ENCODE measurements around the gene APOBEC3F.
A peak's percentile ranks its signal among the peaks of the same experiment; 100 is the strongest.
"Not testable (repeated sequence)": the region's sequence is repeated elsewhere in the genome, so short reads cannot be mapped to it uniquely, and the experiment has no call there.

The APOBEC3F gene

DNA sequence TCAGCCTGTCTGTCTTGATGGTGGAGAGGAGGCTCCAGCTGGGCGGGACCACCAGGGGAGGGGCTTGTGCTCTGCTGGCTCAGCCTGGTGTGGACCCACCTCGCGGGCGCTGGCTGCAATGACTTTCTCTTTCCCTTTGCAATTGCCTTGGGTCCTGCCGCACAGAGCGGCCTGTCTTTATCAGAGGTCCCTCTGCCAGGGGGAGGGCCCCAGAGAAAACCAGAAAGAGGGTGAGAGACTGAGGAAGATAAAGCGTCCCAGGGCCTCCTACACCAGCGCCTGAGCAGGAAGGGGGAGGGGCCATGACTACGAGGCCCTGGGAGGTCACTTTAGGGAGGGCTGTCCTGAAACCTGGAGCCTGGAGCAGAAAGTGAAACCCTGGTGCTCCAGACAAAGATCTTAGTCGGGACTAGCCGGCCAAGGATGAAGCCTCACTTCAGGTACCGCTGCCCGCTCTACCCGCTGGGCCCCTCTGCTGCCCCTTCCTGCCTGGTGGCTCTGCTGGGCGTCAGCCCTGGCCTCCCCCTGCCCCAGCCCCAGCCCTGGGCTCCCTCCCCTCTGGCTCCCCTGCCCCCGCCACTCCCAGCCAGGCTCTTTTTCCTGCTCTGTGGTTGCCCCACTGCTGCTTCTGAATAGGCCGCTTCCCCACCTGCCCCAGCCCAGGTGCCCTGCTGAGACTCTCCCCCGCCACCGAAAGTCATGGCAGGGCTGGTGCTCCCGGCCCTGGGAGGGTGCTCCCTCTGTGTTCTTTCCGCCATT lies at the start of gene APOBEC3F:
TSS of gene APOBEC3F (plus strand) at position 327 of the 759 bp plus-strand sequence. CDS start at position 424, 97 bp downstream.
- FAIRE-seq = not testable (repeated sequence)

- FAIRE-seq = not testable (repeated sequence)
These were observed 47.7 kb upstream of the APOBEC3F start for GRCh38 chr22:38992871-38993371.

- FAIRE-seq = no peak
These were observed 44.6 kb upstream of the APOBEC3F start for GRCh38 chr22:38996105-38996504.

- no peak for FAIRE-seq
These were observed 43.1 kb upstream of the APOBEC3F start for GRCh38 chr22:38997518-38997917.

DNA sequence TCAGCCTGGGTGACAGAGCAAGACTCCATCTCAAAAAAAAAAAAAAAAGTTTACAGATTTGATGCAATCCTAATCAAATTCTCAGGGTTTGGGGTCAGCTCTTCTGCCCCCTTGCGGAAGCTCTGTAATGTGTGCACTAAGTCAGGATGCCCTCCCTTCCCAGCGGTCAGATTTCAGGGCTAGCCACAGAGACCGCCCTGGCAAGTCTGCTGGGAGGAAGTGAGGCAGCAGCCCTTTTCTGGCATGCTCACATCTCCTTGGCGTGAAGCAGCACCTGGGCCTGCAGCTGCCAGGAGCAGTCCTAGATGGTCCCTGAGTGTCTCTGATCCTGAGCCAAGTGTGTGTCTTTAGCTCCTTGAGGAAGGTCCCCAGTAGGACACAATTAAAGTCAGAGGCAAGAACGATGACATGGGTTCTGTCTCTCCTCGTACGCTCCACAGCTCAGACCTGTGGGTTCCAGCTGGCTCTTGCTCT lies 37.5 kb upstream of the APOBEC3F start:
- peak; percentile 31 for FAIRE-seq

- no peak for FAIRE-seq
These were observed 33.5 kb upstream of the APOBEC3F start for GRCh38 chr22:39007177-39007576.

DNA sequence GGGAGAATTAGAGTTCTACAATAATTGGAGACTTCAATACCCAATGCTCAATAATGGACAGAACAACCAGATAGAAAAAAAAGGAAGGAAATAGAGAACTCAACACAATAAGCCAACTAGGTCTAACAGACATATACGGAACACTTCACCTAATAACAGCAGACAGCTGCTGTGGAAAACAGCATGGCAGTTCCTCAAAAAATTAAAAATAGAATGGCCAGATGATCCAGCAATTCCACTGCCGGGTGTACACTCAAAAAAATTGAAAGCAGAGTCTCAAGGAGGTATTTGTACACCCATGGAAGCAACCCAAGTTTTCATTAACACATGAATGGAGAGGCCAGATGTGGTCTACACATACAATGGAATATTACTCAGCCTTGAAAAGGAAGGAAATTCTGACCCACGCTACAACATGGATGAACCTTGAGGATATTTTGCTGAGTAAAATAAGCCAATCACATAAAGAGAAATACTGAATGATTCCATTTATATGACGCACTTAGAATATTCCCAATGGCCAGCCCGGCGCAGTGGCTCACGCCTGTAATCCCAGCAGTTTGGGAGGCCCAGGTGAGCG lies 32.3 kb upstream of the APOBEC3F start:
- FAIRE-seq = not testable (repeated sequence)

- no peak for FAIRE-seq
These were observed 29.7 kb upstream of the APOBEC3F start for GRCh38 chr22:39010946-39011345.

DNA sequence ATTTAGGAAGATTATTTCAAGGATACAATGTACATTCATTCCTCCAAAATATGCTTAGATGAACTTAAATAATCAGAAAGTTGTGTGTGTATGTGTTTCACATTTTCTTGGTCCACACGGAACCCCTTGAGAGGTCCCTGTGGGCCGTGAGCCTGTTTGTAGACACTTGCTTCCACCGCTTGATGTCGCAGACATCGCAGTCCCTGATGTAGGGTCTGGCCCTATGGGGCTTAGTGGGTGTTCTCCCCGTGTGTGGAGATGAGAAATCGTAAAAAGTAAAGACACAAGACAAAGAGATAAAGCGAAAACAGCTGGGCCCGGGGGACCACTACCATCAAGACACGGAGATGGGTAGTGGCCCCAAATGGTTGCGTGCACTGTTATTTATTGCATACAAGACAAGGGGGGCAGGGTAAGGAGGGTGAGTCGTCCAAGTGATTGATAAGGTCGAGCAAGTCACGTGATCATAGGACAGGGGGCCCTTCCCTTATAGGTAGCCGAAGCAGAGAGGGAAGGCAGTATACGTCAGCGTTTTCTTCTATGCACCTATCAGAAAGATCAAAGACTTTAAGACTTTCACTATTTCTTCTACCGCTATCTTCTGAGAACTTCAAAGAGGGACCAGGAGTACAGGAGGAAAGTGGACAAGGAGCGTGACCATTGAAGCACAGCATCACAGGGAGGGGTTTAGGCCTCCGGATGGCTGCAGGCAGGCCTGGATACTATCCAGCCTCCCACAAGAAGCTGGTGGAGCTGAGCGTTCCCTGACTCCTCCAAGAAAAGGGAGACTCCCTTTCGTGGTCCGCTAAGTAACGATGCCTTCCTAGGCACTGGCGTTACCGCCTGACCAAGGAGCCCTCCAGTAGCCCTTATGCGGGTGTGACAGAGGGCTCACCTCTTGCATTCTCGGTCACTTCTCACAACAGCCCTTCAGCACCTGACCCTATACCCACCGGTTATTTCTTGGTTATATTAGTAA lies 27.8 kb upstream of the APOBEC3F start:
- FAIRE-seq = no peak

DNA sequence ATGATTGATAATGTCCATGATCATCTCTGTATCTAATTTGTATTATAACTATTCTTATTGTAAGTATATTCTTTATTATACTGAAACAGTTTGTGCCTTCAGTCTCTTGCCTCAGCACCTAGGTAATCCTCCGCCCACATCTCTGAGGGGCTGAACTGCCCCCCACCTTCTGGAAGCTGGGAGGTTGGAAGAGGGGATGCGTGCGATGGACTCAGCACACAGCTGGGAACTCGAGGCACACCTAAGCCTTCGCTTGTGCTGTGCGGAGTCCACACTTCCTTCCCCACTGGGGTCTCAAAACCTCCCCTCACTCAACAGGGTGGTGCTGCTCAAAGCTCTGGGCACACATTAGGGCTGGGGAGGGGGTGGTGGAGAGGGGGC lies 27.1 kb upstream of the APOBEC3F start:
- FAIRE-seq = not testable (repeated sequence)

GRCh38 chr22:39013942-39014722 lies 26.5 kb upstream of the APOBEC3F start, which contains the start of gene APOBEC3C:
APOBEC3C (plus strand) TSS chr22:39014257; CDS start chr22:39014363, 106 bp downstream.
- peak; percentile 90 for FAIRE-seq

GRCh38 chr22:39014723-39015121 lies 25.9 kb upstream of the APOBEC3F start:
- FAIRE-seq = not testable (repeated sequence)

GRCh38 chr22:39016592-39016991 lies 24.1 kb upstream of the APOBEC3F start:
- FAIRE-seq = no peak

DNA sequence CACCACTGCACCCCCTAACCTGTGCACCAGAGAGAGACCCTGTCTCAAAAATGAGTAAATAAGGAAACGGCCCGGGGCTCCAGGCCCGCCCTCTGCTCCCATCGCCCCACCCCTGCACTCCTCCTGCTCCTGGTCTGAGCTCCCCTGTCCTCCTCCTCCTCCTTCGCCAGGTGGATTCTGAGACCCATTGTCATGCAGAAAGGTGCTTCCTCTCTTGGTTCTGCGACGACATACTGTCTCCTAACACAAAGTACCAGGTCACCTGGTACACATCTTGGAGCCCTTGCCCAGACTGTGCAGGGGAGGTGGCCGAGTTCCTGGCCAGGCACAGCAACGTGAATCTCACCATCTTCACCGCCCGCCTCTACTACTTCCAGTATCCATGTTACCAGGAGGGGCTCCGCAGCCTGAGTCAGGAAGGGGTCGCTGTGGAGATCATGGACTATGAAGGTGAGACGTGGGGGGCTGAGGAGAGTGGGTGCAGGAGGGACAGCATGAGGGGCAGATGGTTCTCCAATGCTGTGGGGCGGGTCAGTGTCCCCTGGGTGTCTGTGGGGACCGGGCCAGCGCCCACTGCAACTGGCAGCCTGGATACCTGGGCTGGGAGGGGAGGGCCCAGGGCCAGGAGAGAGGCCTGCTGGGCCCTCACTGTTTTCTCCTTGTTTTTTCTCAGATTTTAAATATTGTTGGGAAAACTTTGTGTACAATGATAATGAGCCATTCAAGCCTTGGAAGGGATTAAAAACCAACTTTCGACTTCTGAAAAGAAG lies 22.9 kb upstream of the APOBEC3F start:
- FAIRE-seq = no peak

- peak; percentile 53 for FAIRE-seq
These were observed 20.5 kb upstream of the APOBEC3F start for GRCh38 chr22:39020021-39020651.

GRCh38 chr22:39021552-39022250 lies 19.0 kb upstream of the APOBEC3F start:
- no peak for FAIRE-seq

GRCh38 chr22:39024519-39025308 lies 15.9 kb upstream of the APOBEC3F start:
- FAIRE-seq = no peak

DNA sequence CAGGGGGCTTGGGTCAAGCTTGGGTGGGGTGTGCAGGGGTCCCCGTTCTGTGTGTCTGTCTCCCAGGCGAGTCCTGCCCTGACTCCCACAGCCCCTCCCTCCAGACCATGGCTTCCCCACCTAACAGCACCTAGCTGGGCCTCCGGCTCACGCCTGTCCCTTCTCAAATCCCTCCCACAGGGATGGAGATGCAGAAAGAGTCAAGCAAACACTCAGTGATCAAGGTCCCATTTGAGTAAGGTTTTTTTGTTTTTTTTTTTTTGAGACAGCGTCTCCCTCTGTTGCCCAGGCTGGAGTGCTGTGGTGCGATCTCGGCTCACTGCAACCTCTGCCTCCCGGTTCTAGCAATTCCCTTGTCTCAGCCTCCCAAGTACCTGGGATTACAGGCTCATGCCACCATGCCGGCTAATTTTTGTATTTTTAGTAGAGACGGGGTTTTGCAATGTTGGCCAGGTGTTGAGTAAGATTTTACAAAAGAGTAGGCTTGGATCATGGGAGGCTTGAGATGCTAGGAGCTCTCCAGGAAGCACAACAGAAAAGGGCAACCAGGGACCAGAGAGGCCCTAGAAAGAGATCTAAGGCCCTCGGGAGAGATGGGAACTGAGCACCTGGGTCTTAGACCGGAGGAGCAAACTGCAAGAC lies 14.0 kb upstream of the APOBEC3F start:
- FAIRE-seq = no peak

- no peak for FAIRE-seq
These were observed 12.9 kb upstream of the APOBEC3F start for GRCh38 chr22:39027717-39028116.

Measured in TTC549 (cell line).